NCI-H748 (cell line): ENCODE results near the gene EFR3B.
"Not testable (repeated sequence)": the region's sequence is repeated elsewhere in the genome, so short reads cannot be mapped to it uniquely, and the experiment has no call there.

Experiments used
- DNase-seq: peaks from one replicate; lab custom pipeline; 2025; ENCODE audit not compliant: unreplicated experiment; lab: John Stamatoyannopoulos, UW

The EFR3B gene

DNA sequence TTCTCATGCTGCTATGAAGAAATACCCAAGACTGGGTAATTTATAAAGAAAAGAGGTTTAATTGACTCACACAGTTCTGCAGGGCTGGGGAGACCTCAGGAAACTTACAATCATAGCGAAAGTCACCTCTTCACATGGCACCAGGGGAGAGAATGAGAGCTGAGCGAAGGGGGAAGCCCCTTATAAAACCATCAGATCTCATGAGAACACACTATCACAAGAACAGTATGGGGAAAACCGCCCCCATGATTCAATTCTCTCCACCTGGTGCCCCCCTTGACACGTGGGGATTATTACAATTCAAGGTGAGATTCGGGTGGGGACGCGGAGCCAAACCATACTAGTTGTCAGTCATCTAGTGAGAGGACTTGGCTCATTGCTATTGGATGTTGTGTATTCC lies 60.5 kb downstream of the EFR3B start:
- not testable (repeated sequence) for DNase-seq

DNA sequence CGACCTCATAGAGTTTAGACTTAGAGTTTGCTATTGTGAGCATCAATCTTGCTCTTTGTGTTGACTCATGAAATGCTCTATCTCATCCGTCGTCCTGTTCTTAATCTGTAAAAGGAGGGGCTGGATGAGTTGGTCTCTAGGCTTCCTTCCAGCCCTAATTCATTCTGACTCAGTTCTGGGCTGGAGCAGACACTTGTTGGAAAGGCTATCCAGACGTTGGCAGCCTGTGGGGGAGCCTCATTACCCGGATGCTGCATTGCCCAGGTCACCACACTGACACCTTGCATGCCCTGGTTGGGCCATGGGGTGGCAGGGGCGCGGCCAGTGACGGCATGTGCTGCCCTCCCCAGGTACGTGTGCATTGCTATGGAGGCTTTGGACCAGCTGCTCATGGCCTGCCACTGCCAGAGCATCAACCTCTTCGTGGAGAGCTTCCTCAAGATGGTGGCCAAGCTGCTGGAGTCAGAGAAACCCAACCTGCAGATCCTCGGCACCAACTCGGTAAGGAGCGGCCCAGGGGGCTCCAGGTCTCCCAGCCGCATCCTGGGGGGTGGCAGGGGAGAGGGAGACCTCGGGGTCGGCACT lies 61.5 kb downstream of the EFR3B start:
- DNase-seq: no peak

DNA sequence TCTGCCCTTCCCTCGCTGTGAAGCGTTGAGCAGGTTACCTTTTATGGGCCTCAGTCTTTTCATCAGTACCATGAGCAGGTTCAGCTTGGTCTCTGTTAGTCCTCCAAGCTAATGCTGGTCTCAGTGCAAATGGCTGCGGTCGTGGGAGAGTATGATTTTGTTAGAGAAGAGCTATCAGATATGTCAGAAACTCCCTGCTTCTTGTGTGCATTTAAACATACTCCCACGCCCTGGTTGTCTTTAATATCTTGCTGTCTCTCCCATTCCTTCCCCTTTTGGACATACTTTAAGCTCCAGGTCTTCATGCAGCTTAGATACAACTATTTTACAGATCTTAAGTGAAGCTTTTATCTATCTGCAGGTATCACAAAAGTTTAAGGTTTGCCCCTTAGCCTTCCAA lies 62.9 kb downstream of the EFR3B start:
- no peak for DNase-seq

- peak; percentile 79 for DNase-seq
These were observed 63.6 kb downstream of the EFR3B start for GRCh38 chr2:25105336-25106085.

DNA sequence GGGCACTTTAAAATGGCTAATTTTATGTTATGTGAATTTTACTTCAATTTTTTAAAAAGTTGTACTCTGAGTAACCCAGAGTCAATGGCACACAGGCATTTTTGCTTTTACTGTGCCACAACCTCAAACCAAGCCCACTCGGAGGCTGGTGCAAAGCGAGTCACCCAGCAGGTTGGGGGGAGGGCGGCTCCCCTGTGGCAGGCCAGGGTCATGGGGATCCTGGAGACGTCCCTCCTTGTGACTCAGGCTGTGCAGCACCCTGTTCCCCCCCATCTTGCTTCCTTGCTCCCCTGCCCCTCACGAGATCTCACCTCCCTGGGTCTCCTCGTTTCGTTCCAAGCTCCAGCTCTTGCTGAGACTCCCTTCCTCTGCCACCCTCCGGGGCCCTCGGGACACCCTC lies 67.9 kb downstream of the EFR3B start:
- no peak for DNase-seq

DNA sequence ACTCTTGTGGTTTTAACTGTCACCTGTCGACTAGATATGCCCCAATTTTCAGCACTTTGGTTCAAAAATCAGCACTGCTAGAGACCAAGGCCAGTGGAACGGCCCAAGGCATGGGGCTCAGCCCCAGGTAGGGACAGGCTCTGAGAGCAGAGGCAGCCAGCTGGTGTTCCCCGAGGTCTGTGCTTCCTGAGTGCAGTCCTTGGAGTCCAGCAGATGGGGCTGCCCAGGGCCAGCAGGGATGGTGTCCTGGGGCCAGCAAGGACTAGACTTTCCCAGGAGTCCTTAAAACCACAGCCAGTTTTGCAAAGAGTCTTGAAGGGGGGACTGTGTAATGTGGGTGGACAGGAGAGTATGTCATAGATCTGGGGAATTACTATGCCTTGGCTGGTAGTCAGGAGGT lies 70.2 kb downstream of the EFR3B start:
- DNase-seq: no peak

- no peak for DNase-seq
These were observed 73.5 kb downstream of the EFR3B start for GRCh38 chr2:25115249-25115883.

DNA sequence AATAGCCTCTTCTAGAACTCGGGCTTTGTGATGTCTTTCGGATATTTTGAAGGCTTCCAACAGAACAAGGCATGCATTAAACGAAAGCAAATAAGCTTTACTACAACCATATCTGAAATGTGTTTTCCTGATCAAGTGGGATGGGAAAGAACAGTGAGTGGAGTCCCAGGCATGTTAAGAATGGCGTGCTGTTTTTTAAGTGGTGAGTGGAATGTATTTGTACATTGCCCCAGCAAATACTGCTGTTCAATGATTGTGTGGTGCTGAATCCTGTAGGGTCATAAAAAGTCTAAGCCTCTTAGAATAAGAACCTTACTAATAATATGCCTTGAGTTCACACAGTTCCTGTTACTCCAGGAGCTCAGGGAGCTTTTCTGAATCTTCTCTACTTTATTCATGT lies 74.0 kb downstream of the EFR3B start:
- no peak for DNase-seq

GRCh38 chr2:25116956-25117355 lies 75.1 kb downstream of the EFR3B start:
- no peak for DNase-seq

GRCh38 chr2:25119263-25119662 lies 77.4 kb downstream of the EFR3B start:
- DNase-seq: no peak

DNA sequence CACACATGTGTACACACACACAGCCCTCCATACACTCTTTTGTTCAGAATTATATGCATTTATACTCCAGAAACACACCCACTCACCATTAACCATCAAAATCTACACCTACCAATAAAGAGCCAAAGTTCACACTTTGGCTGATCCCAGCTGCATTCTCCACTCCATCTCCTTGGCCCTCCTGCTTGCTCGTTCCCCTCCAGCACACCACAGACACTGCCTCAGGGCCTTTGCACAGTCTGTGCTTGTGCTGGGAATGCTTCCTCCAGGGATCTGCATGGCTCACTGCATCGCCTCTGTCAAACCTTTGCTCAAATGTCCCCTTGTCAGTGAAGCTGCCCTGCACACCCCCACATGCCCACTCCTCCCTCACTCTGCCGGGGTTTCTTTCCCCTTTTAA lies 80.5 kb downstream of the EFR3B start:
- DNase-seq: no peak

DNA sequence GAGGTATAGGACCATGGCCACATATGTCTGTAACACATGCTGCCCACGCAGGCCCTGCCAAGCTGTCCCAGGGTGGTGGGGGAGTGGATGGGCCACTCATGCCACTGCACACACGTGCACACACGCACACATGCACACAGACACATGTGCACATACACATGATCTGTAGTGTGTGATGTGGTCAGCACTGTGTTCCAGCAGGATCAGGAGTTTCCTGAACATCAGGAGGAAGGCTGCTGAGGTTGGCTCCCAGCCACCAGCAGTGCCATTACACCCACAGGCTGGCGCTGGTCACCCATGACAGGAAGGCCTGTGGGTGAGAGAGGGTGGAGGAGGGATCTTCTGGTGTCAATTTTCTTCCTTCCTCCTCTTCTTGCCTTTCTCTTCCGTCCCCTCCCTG lies 81.8 kb downstream of the EFR3B start:
- no peak for DNase-seq

DNA sequence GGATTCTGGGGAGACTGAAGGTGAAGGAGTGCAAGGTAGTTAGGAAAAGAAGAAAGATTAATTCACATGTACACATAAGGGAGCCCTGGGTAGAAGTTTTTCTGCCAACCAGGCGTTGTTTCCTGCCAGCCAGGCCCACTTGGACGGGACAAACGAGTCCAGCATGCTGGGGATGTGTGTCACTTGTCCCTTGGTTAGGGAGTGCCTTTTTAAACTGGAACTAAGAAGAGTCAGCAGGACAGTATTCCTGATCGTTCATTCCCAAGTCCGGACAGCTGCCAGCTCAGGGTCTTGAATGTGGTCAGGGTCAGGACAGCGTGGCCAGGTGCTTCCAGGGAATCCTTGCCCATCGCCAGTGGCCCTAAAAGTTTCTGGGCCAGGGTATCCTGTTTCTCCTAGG lies 83.3 kb downstream of the EFR3B start:
- DNase-seq: no peak

DNA sequence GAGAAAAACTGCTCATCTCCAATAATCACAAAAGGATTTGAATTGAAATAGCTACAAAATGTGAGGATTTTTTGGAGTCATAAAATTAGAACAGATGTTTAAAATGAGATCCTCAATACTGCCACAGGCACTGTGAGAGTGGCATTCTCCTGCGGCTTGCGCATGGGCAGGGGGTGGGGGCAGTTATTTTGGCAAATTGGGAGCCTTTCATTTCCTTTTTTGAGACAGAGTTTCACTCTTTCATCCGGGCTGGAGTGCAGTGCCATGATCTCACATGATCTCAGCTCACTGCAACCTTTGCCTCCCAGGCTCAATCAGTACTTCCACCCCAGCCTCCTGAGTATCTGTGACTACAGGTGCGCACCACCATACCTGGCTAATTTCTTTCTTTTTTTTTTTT lies 84.1 kb downstream of the EFR3B start:
- DNase-seq: no peak

DNA sequence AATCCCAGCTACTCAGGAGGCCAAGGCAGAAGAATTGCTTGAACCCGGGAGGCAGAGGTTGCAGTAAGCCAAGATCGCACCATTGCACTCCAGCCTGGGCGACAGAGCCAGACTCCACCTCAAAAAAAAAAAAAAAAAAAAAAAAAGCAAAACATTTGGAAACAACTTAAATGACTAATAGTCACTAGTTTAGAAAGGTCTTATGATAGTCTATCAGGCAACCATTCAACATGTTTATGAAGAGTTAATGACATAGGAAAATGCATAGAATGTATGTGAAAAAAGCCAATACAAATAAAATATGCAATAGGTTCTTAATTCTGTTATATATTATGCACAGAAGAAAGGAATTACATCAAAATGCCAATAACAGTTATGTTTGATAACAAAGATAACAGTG lies 85.2 kb downstream of the EFR3B start:
- DNase-seq: not testable (repeated sequence)

GRCh38 chr2:25127646-25128045 lies 85.8 kb downstream of the EFR3B start:
- no peak for DNase-seq

GRCh38 chr2:25129901-25130520 lies 88.1 kb downstream of the EFR3B start:
- no peak for DNase-seq

- DNase-seq: no peak
These were observed 89.3 kb downstream of the EFR3B start for GRCh38 chr2:25131253-25131566.

- DNase-seq: no peak
These were observed 89.9 kb downstream of the EFR3B start for GRCh38 chr2:25131567-25132298.

GRCh38 chr2:25132299-25132635 lies 90.4 kb downstream of the EFR3B start:
- no peak for DNase-seq

DNA sequence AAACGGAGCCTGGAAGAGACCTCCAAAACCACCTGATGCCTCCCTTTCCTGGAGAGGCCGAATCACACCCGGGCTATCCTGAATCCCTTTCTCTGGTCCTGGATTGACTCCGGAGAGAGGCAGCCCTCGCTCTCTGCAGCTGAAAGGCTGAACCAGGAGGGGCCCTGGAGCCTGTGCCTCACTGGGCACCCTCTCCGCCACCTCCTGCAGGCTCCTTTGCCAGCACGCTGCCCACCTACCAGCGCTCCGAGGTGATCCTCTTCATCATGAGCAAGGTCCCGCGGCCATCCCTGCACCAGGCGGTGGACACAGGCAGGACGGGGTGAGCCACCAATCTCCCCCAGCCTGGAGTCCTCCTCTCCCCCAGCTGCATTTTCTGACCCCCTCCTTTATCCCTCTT lies 90.8 kb downstream of the EFR3B start:
- DNase-seq: no peak

GRCh38 chr2:25140535-25140934 lies 98.7 kb downstream of the EFR3B start:
- not testable (repeated sequence) for DNase-seq
